NOMO-1 (cell line): ENCODE measurements around the gene FAF2.
A peak's percentile ranks its signal among the peaks of the same experiment; 100 is the strongest.
"Not testable (repeated sequence)": the region's sequence is repeated elsewhere in the genome, so short reads cannot be mapped to it uniquely, and the experiment has no call there.

Source experiments
- DNase-seq, 2 experiments: peaks; one replicate each; lab custom pipeline; 2025; ENCODE audit not compliant: unreplicated experiment in 2 of 2; lab: John Stamatoyannopoulos, UW

Gene FAF2

GRCh38 chr5:176454724-176455394 is 6.7 kb downstream of the FAF2 start:
- DNase-seq: no peak

- DNase-seq: no peak
These were observed 10.8 kb downstream of the FAF2 start for GRCh38 chr5:176458904-176459561.

- DNase-seq: no peak
These were observed 13.2 kb downstream of the FAF2 start for GRCh38 chr5:176461349-176461748.

GRCh38 chr5:176463113-176463764 is 15.1 kb downstream of the FAF2 start:
- no peak for DNase-seq

- DNase-seq: peak; percentile 11 to 76
These were observed 18.2 kb downstream of the FAF2 start for GRCh38 chr5:176466245-176466871.

- DNase-seq: no peak
These were observed 21.1 kb downstream of the FAF2 start for GRCh38 chr5:176469296-176469695.

- no peak for DNase-seq
These were observed 22.4 kb downstream of the FAF2 start for GRCh38 chr5:176470539-176470938.

- DNase-seq: no peak
These were observed 22.9 kb downstream of the FAF2 start for GRCh38 chr5:176471098-176471497.

GRCh38 chr5:176473335-176474006 is 25.3 kb downstream of the FAF2 start:
- DNase-seq: no peak

- DNase-seq: no peak
These were observed 26.3 kb downstream of the FAF2 start for GRCh38 chr5:176474476-176474875.

- no peak for DNase-seq
These were observed 33.5 kb downstream of the FAF2 start for GRCh38 chr5:176481711-176482110.

- no peak for DNase-seq
These were observed 37.0 kb downstream of the FAF2 start for GRCh38 chr5:176485176-176485575.

- DNase-seq: no peak
These were observed 38.1 kb downstream of the FAF2 start for GRCh38 chr5:176486189-176486757.

GRCh38 chr5:176487160-176487559 is 39.0 kb downstream of the FAF2 start:
- not testable (repeated sequence) for DNase-seq

GRCh38 chr5:176489077-176489476 is 40.9 kb downstream of the FAF2 start:
- DNase-seq: no peak

GRCh38 chr5:176490301-176490700 is 42.1 kb downstream of the FAF2 start:
- no peak for DNase-seq

- peak; percentile 42 to 66 for DNase-seq
These were observed 42.9 kb downstream of the FAF2 start for GRCh38 chr5:176491101-176491502.

- DNase-seq: no peak
These were observed 43.7 kb downstream of the FAF2 start for GRCh38 chr5:176491901-176492300.

GRCh38 chr5:176492431-176492830 is 44.2 kb downstream of the FAF2 start:
- DNase-seq: no peak

- no peak for DNase-seq
These were observed 49.7 kb downstream of the FAF2 start for GRCh38 chr5:176497852-176498251.

- DNase-seq: no peak
These were observed 51.1 kb downstream of the FAF2 start for GRCh38 chr5:176499273-176499672.
